ENCODE data around the gene AKIRIN2. TPM values are rescaled to one million over a fixed set of nuclear protein-coding genes. Genes with fewer than 3 reads are reported as not detected.

The AKIRIN2 gene
- total and polyA plus RNA-seq, 2 experiments from 2014 or later: 66.7 to 82.6 TPM

GRCh38 chr6:87731080-87731479 is 29.0 kb upstream of the AKIRIN2 start:
- DNase-seq (ENCODE audit: low read depth in 1 of 2, low spot score in 1 of 2): no peak
- Histone ChIP-seq H3K36me3 (no peaks in the 10 kb centered on the region), H3K4me1 (ENCODE audit: low read depth) (no peaks in the 10 kb centered on the region), H3K4me3 (no peak overlapping the region), H3K27me3 (no peaks in the 10 kb centered on the region), H3K27ac (no peak overlapping the region), H3K9me3 (ENCODE audit: low read depth) (no peaks in the 10 kb centered on the region)
- TF ChIP-seq, protein P1, sequence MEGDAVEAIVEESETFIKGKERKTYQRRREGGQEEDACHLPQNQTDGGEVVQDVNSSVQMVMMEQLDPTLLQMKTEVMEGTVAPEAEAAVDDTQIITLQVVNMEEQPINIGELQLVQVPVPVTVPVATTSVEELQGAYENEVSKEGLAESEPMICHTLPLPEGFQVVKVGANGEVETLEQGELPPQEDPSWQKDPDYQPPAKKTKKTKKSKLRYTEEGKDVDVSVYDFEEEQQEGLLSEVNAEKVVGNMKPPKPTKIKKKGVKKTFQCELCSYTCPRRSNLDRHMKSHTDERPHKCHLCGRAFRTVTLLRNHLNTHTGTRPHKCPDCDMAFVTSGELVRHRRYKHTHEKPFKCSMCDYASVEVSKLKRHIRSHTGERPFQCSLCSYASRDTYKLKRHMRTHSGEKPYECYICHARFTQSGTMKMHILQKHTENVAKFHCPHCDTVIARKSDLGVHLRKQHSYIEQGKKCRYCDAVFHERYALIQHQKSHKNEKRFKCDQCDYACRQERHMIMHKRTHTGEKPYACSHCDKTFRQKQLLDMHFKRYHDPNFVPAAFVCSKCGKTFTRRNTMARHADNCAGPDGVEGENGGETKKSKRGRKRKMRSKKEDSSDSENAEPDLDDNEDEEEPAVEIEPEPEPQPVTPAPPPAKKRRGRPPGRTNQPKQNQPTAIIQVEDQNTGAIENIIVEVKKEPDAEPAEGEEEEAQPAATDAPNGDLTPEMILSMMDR (IDR thresholded peaks at IDR 0.05; ENCODE audit: low read depth, low read length): no peak

DNA sequence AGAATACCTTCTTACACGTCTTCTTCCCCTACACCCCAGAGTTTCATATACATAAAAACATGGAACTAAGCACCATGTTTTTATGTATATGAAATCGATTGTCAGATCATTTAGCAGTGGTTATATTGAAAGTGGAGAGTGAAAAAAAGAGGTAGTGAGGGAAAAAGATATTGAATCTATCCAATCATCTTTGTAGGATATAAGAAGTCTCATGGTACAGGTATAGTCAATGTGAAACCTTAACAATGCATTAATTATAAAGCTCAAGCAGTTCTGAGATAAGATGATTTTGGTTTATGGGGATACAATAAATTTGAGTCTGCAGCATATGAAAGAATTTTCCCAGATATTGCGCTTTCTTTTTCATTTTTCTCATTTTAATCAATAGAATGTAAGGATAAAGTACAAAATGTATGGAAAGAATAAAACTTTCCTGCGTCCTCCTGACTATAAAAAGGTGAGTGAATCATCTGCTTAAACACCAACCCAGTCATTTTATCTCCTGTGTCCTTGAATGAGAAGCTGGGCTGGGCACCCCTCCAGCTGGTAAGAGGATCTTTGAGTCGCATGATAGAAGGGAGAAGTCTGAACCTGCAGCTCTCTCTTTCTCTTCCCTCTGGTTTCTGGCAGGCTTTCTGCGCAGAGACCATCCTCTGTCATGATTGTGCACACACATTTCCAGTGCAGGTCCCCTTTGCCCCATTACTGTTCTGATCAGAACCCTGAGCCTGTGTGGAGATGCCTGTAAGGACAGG is 28.1 kb upstream of the AKIRIN2 start:
- Histone ChIP-seq H3K36me3 (no peaks in the 10 kb centered on the region), H3K9me3 (ENCODE audit: low read depth) (no peaks in the 10 kb centered on the region), H3K4me1 (ENCODE audit: low read depth) (no peaks in the 10 kb centered on the region), H3K27me3 (no peaks in the 10 kb centered on the region), H3K27ac (no peak overlapping the region), H3K4me3 (no peak overlapping the region)
- TF ChIP-seq, protein P1 (IDR thresholded peaks at IDR 0.05; ENCODE audit: low read depth, low read length): no peak
- DNase-seq (ENCODE audit: low read depth in 1 of 2, low spot score in 1 of 2): no peak

DNA sequence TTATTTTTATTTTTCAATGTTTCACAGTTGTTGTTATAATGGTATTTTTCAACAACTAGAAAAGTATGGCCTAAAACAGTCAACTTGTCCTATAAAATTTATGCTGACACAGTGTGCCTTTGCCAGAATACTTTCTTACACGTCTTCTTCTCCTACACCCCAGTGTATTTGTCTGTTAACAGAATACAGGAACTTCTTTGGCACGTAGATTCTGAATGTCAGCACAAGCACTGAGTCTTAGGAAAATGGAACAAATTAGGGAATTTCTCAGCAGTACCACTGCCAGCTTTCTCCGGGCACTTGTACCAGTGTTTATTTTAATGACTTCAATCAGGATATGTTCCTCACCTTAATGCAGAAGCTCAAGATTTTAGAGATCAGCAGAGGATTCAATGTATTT is 26.7 kb upstream of the AKIRIN2 start:
- H3K36me3 ChIP-seq: no peaks in the 10 kb centered on the region
- H3K4me3 ChIP-seq: no peak overlapping the region
- no peak overlapping the region for H3K27ac ChIP-seq
- TF ChIP-seq, protein P1 (IDR thresholded peaks at IDR 0.05; ENCODE audit: low read depth, low read length): no peak
- no peaks in the 10 kb centered on the region for H3K9me3 ChIP-seq (ENCODE audit: low read depth)
- H3K4me1 ChIP-seq (ENCODE audit: low read depth): no peaks in the 10 kb centered on the region
- DNase-seq (ENCODE audit: low read depth in 1 of 2, low spot score in 1 of 2): no peak
- H3K27me3 ChIP-seq: no peaks in the 10 kb centered on the region

- no peak overlapping the region for H3K27ac ChIP-seq
- no peak overlapping the region for H3K4me3 ChIP-seq
- H3K4me1 ChIP-seq (ENCODE audit: low read depth): no peaks in the 10 kb centered on the region
- TF ChIP-seq, protein P1 (IDR thresholded peaks at IDR 0.05; ENCODE audit: low read depth, low read length): no peak
- no peaks in the 10 kb centered on the region for H3K36me3 ChIP-seq
- H3K9me3 ChIP-seq (ENCODE audit: low read depth): no peaks in the 10 kb centered on the region
- DNase-seq (ENCODE audit: low read depth in 1 of 2, low spot score in 1 of 2): no peak
- no peaks in the 10 kb centered on the region for H3K27me3 ChIP-seq
Observed at GRCh38 chr6:87724983-87725811, 23.2 kb upstream of the AKIRIN2 start.

DNA sequence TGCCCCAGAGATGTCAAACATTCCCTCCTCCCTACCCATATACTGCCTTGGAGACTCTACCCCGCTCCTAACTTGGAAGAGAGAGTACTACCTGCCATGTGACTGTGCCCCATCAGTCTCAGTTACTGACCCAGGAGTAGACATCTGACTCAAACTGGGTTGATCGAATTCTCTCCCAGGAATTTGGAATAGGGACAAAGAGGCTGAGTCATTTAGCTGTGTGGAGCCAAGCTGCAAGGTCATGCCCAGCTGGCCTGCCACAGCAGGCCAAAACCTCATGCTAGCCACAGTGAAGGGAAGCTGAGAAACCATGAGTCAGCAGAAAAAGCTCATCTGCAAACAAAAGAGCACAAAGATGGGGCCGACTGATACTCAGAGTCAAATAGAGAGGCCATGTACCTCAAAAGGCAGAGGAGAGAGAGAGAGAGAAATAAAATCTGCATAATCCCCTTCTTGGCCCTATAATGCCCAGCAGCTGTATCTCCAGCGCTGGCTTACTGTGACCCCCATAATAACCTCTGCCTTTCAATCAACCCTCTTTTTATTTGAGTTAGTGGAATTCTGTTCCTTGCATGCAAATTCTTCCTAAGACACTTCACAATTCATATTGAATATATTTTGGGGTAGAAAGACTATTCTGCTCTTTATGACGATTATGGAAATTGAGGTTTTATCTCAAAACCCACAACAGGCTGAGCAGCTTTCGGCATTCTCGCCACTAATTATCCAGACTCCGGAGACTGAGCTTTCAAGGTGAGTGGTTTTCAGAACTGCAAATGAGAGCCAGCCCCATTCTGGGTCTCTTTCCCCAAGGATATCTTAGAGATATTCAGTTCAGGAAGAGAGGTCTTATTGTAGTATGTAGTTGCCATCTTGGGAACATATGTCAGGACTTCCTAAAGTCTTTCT is 21.4 kb upstream of the AKIRIN2 start:
- peak; percentile 23 to 95 for DNase-seq (ENCODE audit: low read depth in 1 of 2, low spot score in 1 of 2)
- Histone ChIP-seq H3K27me3 (no peaks in the 10 kb centered on the region), H3K4me1 (ENCODE audit: low read depth) (no peaks in the 10 kb centered on the region), H3K9me3 (ENCODE audit: low read depth) (no peaks in the 10 kb centered on the region), H3K27ac (no peak overlapping the region), H3K4me3 (no peak overlapping the region), H3K36me3 (no peaks in the 10 kb centered on the region)
- TF ChIP-seq, protein P1 (IDR thresholded peaks at IDR 0.05; ENCODE audit: low read depth, low read length): no peak

Data from cardiac muscle cell (in vitro differentiated cells and primary cell).